Mesendoderm (in vitro differentiated cells): ENCODE results near the gene DAAM1.

Experiments used
- DNase-seq: peaks from one replicate; pipeline ENCODE4 v3.0.0; 2013
- H2AK5ac ChIP-seq: 2 replicates; pipeline ENCODE4 v1.6.1; 2013; ENCODE audit warnings: low read length, inconsistent platforms
- H2BK120ac ChIP-seq: 2 replicates; pipeline ENCODE4 v1.6.1; 2013; ENCODE audit warnings: low read depth, mild to moderate bottlenecking, low read length, moderate library complexity, mixed read lengths
- H2BK15ac ChIP-seq: replicated peaks from 2 replicates; pipeline ENCODE4 v1.6.1; 2013; ENCODE audit warnings: low read depth, mild to moderate bottlenecking, moderate library complexity
- H2BK5ac ChIP-seq: 2 replicates; pipeline ENCODE4 v1.6.1; 2013; ENCODE audit warnings: low read length, inconsistent platforms
- H3K18ac ChIP-seq: 2 replicates; pipeline ENCODE4 v1.6.1; 2013; ENCODE audit warnings: mild to moderate bottlenecking, low read length, mixed read lengths
- H3K23ac ChIP-seq: one replicate; pipeline ENCODE4 v1.6.1; 2013; ENCODE audit warnings: low read length
- H3K27ac ChIP-seq: 2 replicates; pipeline ENCODE4 v1.5.1; 2013; ENCODE audit warnings: low read depth, mild to moderate bottlenecking, inconsistent platforms, low read length, moderate library complexity
- H3K27me3 ChIP-seq: 2 replicates; pipeline ENCODE4 v1.6.1; 2013; ENCODE audit warnings: low read length, control low read depth, mild to moderate bottlenecking, inconsistent platforms; ENCODE audit not compliant: insufficient read depth, poor library complexity
- H3K36me3 ChIP-seq: 2 replicates; pipeline ENCODE4 v1.6.1; 2013; ENCODE audit warnings: low read length, inconsistent platforms; ENCODE audit not compliant: control insufficient read depth, insufficient read depth
- H3K4ac ChIP-seq: one replicate; pipeline ENCODE4 v1.6.1; 2013; ENCODE audit warnings: low read depth, mild to moderate bottlenecking, low read length, moderate library complexity
- H3K4me1 ChIP-seq: 2 replicates; pipeline ENCODE4 v1.6.1; 2013; ENCODE audit warnings: low read depth, low read length, inconsistent platforms; ENCODE audit not compliant: control insufficient read depth
- H3K4me2 ChIP-seq: 2 replicates; pipeline ENCODE4 v1.6.1; 2013; ENCODE audit warnings: low read length
- H3K4me3 ChIP-seq: 2 replicates; pipeline ENCODE4 v1.5.1; 2013; ENCODE audit warnings: mild to moderate bottlenecking, low read length
- H3K56ac ChIP-seq: one replicate; pipeline ENCODE4 v1.6.1; 2013; ENCODE audit warnings: low read length
- H3K79me1 ChIP-seq: 2 replicates; pipeline ENCODE4 v1.6.1; 2013; ENCODE audit warnings: low read length, inconsistent platforms
- H3K79me2 ChIP-seq: 2 replicates; pipeline ENCODE4 v1.6.1; 2013; ENCODE audit warnings: mild to moderate bottlenecking, low read length; ENCODE audit not compliant: control insufficient read depth, insufficient read depth
- H3K9ac ChIP-seq: 2 replicates; pipeline ENCODE4 v1.6.1; 2013; ENCODE audit warnings: low read length, inconsistent platforms
- H4K5ac ChIP-seq: one replicate; pipeline ENCODE4 v1.6.1; 2013; ENCODE audit warnings: low read length
- H4K8ac ChIP-seq: one replicate; pipeline ENCODE4 v1.6.1; 2013; ENCODE audit warnings: low read depth, mild to moderate bottlenecking, control low read depth, low read length, moderate library complexity
- WGBS: extraction: QIAGEN DNeasy Blood & Tissue Kit; methylation state at CpG from one replicate; pipeline ENCODE4 v1.1.7; 2013; ENCODE audit warnings: low lambda C conversion rate, missing lambda C conversion rate; ENCODE audit not compliant: insufficient coverage; ENCODE audit errors: extremely low coverage; 5-methylcytosine and 5-hydroxymethylcytosine counted together

DAAM1 gene

GRCh38 chr14:59370158-59370742, 181.8 kb downstream of the DAAM1 start:
- H3K56ac ChIP-seq = no peak overlapping the region
- no peak overlapping the region for H4K5ac ChIP-seq
- H3K79me1 ChIP-seq = no peaks in the 10 kb centered on the region
- no peaks in the 10 kb centered on the region for H3K27me3 ChIP-seq
- H3K9ac ChIP-seq = no peak overlapping the region
- no peak overlapping the region for H2BK15ac ChIP-seq
- no peak for DNase-seq
- no peak overlapping the region for H4K8ac ChIP-seq
- no peak overlapping the region for H3K4me3 ChIP-seq
- no peaks in the 10 kb centered on the region for H3K36me3 ChIP-seq
- H3K4me1 ChIP-seq = no peaks in the 10 kb centered on the region
- no peak overlapping the region for H3K4me2 ChIP-seq
- no CpG with 5 or more reads among the region's 3 CpGs for WGBS
- H3K79me2 ChIP-seq = no peaks in the 10 kb centered on the region
- no peak overlapping the region for H3K4ac ChIP-seq
- no peak overlapping the region for H2AK5ac ChIP-seq
- no peak overlapping the region for H2BK5ac ChIP-seq
- H3K18ac ChIP-seq = no peak overlapping the region
- no peak overlapping the region for H3K23ac ChIP-seq
- H2BK120ac ChIP-seq = no peak overlapping the region
- no peak overlapping the region for H3K27ac ChIP-seq

DNA sequence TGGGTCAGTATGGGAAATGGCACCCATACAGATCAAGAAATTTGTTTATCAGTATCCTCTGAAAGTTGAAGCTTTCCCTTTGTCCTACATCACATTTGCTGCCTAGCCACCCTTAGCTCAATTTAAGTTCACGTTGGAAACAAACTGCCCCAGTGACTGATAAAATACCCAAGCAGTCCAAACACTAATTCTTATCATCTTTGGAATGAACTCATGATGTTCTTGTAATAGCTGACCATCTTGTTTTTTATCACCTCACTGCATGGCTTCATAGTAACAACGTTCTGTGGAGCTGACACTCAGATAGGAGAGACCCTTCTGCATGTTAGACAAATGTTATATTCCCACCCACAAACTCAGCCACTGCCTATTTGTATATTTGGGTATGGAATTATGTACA, 183.3 kb downstream of the DAAM1 start:
- WGBS = no CpG with 5 or more reads among the region's 2 CpGs
- H3K4me3 ChIP-seq = no peak overlapping the region
- H2BK15ac ChIP-seq = no peak overlapping the region
- H3K9ac ChIP-seq = no peak overlapping the region
- DNase-seq = no peak
- H3K23ac ChIP-seq = no peak overlapping the region
- no peak overlapping the region for H2AK5ac ChIP-seq
- H2BK120ac ChIP-seq = no peak overlapping the region
- H4K5ac ChIP-seq = no peak overlapping the region
- no peak overlapping the region for H3K4ac ChIP-seq
- no peaks in the 10 kb centered on the region for H3K79me1 ChIP-seq
- H3K79me2 ChIP-seq = no peaks in the 10 kb centered on the region
- no peak overlapping the region for H3K18ac ChIP-seq
- no peaks in the 10 kb centered on the region for H3K36me3 ChIP-seq
- H4K8ac ChIP-seq = no peak overlapping the region
- no peak overlapping the region for H3K4me2 ChIP-seq
- H3K27ac ChIP-seq = no peak overlapping the region
- no peaks in the 10 kb centered on the region for H3K27me3 ChIP-seq
- H3K4me1 ChIP-seq = no peaks in the 10 kb centered on the region
- no peak overlapping the region for H2BK5ac ChIP-seq
- no peak overlapping the region for H3K56ac ChIP-seq

GRCh38 chr14:59374048-59374447, 185.6 kb downstream of the DAAM1 start:
- no peaks in the 10 kb centered on the region for H3K79me1 ChIP-seq
- H3K9ac ChIP-seq = no peak overlapping the region
- H3K4ac ChIP-seq = no peak overlapping the region
- H2AK5ac ChIP-seq = no peak overlapping the region
- no peaks in the 10 kb centered on the region for H3K36me3 ChIP-seq
- H2BK5ac ChIP-seq = no peak overlapping the region
- no peak overlapping the region for H4K5ac ChIP-seq
- H3K27ac ChIP-seq = no peak overlapping the region
- H3K18ac ChIP-seq = no peak overlapping the region
- no peak overlapping the region for H2BK120ac ChIP-seq
- peak; percentile 69 for DNase-seq
- H2BK15ac ChIP-seq = no peak overlapping the region
- H4K8ac ChIP-seq = no peak overlapping the region
- no peak overlapping the region for H3K4me3 ChIP-seq
- no peaks in the 10 kb centered on the region for H3K4me1 ChIP-seq
- 100% methylated on average over 3 of the region's 3 CpGs for WGBS
- H3K56ac ChIP-seq = no peak overlapping the region
- H3K23ac ChIP-seq = no peak overlapping the region
- no peak overlapping the region for H3K4me2 ChIP-seq
- no peaks in the 10 kb centered on the region for H3K79me2 ChIP-seq
- H3K27me3 ChIP-seq = no peaks in the 10 kb centered on the region

DNA sequence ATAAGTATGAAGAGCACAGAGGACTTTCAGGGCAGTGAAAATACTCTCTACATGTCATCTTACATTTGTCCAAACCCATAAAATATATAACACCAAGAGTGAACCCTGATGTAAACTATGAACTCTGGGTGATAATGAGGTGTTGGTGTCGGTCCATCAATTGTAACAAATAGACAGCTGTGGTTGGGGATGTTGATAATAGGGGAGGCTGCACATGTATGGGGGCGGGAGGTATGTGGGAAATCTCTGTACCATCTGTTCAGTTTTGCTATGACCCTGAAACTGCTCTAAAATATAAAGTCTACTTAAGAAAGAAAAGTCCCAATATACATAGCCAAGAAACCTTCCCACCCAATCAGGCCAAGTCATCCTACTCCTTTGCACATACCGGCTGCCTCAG, 188.2 kb downstream of the DAAM1 start:
- H3K18ac ChIP-seq = no peak overlapping the region
- H3K36me3 ChIP-seq = no peaks in the 10 kb centered on the region
- H4K5ac ChIP-seq = no peak overlapping the region
- H3K9ac ChIP-seq = no peak overlapping the region
- H3K27me3 ChIP-seq = no peaks in the 10 kb centered on the region
- DNase-seq = no peak
- H2AK5ac ChIP-seq = no peak overlapping the region
- no peak overlapping the region for H2BK5ac ChIP-seq
- no peaks in the 10 kb centered on the region for H3K79me1 ChIP-seq
- H3K4me3 ChIP-seq = no peak overlapping the region
- no peak overlapping the region for H3K56ac ChIP-seq
- H2BK15ac ChIP-seq = no peak overlapping the region
- WGBS = no CpG with 5 or more reads among the region's 3 CpGs
- no peak overlapping the region for H4K8ac ChIP-seq
- no peak overlapping the region for H3K4ac ChIP-seq
- no peak overlapping the region for H2BK120ac ChIP-seq
- H3K4me1 ChIP-seq = no peaks in the 10 kb centered on the region
- no peak overlapping the region for H3K23ac ChIP-seq
- no peaks in the 10 kb centered on the region for H3K79me2 ChIP-seq
- no peak overlapping the region for H3K27ac ChIP-seq
- no peak overlapping the region for H3K4me2 ChIP-seq

DNA sequence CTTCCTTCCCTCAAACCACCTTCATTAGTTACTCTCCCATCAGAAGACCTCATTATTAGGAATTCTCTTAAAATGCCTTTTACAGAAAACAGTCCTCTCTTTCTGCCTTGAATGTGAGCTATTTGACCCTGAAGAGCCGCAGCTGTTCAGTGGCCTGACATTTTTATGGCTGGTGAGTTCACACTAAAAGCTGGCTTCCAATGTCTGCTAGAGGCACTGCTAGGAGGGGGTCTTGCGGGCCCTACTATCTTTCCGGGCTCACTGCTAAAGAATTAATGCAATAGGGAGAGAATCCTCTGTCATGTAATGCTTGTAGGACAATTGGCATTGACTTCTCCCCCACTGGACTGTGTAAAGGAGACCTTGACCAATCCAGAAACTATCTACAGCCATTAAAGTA, 189.0 kb downstream of the DAAM1 start:
- no peak overlapping the region for H3K9ac ChIP-seq
- no peaks in the 10 kb centered on the region for H3K79me1 ChIP-seq
- no peak overlapping the region for H3K4ac ChIP-seq
- no peak for DNase-seq
- no peak overlapping the region for H3K18ac ChIP-seq
- H3K27me3 ChIP-seq = no peaks in the 10 kb centered on the region
- H2AK5ac ChIP-seq = no peak overlapping the region
- H4K8ac ChIP-seq = no peak overlapping the region
- no CpG with 5 or more reads among the region's 3 CpGs for WGBS
- H2BK5ac ChIP-seq = no peak overlapping the region
- no peak overlapping the region for H4K5ac ChIP-seq
- H3K4me2 ChIP-seq = no peak overlapping the region
- no peak overlapping the region for H3K27ac ChIP-seq
- no peak overlapping the region for H2BK15ac ChIP-seq
- no peaks in the 10 kb centered on the region for H3K79me2 ChIP-seq
- no peaks in the 10 kb centered on the region for H3K4me1 ChIP-seq
- H3K23ac ChIP-seq = no peak overlapping the region
- no peak overlapping the region for H3K4me3 ChIP-seq
- no peak overlapping the region for H3K56ac ChIP-seq
- no peaks in the 10 kb centered on the region for H3K36me3 ChIP-seq
- H2BK120ac ChIP-seq = no peak overlapping the region

GRCh38 chr14:59377991-59378601, 189.6 kb downstream of the DAAM1 start:
- Histone ChIP-seq H3K56ac (no peak overlapping the region), H3K27ac (no peak overlapping the region), H3K4me3 (no peak overlapping the region), H3K18ac (no peak overlapping the region), H4K8ac (no peak overlapping the region), H3K27me3 (no peaks in the 10 kb centered on the region), H2BK15ac (no peak overlapping the region), H3K36me3 (no peaks in the 10 kb centered on the region), H3K4me1 (no peaks in the 10 kb centered on the region), H3K4me2 (no peak overlapping the region), H2BK120ac (no peak overlapping the region), H3K23ac (no peak overlapping the region), H2AK5ac (no peak overlapping the region), H3K9ac (no peak overlapping the region), H3K4ac (no peak overlapping the region), H2BK5ac (no peak overlapping the region), H4K5ac (no peak overlapping the region), H3K79me1 (no peaks in the 10 kb centered on the region), H3K79me2 (no peaks in the 10 kb centered on the region)
- DNase-seq = no peak
- WGBS = no CpG with 5 or more reads among the region's 9 CpGs
